ENCODE measurements around the gene APOA4.

Gene APOA4

DNA sequence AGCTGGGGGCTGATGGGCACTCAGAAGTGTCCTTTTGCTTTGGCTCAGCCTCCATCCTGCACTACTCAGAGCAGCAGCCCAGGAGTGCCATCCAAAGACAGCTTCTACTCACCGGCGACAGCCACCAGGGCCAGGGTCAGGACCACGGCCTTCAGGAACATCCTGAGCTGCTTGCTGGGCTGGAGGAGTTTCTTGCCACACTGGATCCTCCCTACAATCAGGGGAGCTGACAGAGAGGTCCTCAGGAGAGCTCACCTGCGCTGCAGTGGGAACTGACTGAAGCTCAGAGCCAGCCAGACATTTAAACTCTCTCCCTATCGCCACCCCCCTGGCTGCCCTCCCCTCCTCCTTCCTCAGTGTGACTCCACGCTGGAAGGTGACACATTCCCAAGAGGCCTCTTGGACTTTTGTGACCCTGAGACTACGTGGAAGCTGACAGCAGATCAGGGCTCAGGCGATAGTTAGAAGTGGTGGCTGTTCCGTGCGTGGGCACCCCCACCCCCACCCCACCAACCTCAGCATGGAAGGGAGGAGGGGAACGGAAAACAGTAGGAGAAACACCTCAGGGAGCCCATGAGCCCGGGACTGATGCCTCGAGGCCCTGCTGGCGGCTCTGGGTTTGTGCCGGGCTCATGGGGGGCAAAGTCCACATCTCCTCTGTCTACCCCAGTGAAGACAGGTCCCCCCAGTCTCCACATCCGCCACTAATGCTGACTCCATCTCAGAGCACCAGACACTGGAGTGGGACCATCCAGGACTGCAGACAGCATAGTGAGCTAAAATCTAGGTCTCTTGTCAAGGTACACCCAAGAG lies at the start of gene APOA4:
Gene APOA4, minus strand, starts transcription at position 274 of the 813 bp plus-strand sequence. Its CDS starts 113 bp downstream, at position 161.
- in situ Hi-C loops (cut with MboI; ENCODE audit: low sequenced_read_pairs): no loop called here
- H3K4me3 ChIP-seq: no peak within 1 kb of the TSS
- no peaks in the 10 kb centered on the region for H3K36me3 ChIP-seq (replicated peaks)
- no peaks in the 10 kb centered on the region for H3K27me3 ChIP-seq (ENCODE audit: low read depth)
- H3K9me3 ChIP-seq: no peaks in the 10 kb centered on the region
- H3K4me1 ChIP-seq: no peaks in the 10 kb centered on the region
- no peak for DNase-seq (ENCODE audit: low spot score in 2 of 2)

DNA sequence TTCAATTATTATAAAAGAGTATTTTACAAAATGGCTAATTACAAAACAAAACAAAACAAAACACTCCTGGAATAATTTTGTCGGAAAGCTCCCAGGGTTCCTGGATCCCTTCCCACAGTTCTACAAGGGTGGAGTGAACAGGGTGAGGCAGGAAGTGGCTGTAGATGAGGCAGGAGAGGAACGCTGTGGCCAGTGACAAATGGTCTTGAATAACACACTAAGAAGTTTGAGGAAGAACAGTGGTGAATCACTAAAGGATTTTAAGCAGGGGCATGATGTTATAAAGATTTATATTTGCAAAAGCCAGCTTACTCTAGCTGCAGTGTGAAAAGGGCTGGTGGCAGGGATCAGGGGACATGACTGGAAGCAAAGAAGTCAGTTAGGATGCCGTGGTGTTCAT lies 48.1 kb upstream of the APOA4 start:
- no peak for DNase-seq (ENCODE audit: low spot score in 2 of 2)
- no peaks in the 10 kb centered on the region for H3K9me3 ChIP-seq
- H3K4me1 ChIP-seq: no peaks in the 10 kb centered on the region
- H3K36me3 ChIP-seq (replicated peaks): peaks cover 9% of the 10 kb centered on the region
- no peak overlapping the region for H3K4me3 ChIP-seq
- in situ Hi-C loops (cut with MboI; ENCODE audit: low sequenced_read_pairs): loop anchor here (10.0 kb wide), 1 partner anchor 354 kb away; no protein-coding TSS in a partner anchor
- H3K27me3 ChIP-seq (ENCODE audit: low read depth): no peaks in the 10 kb centered on the region

DNA sequence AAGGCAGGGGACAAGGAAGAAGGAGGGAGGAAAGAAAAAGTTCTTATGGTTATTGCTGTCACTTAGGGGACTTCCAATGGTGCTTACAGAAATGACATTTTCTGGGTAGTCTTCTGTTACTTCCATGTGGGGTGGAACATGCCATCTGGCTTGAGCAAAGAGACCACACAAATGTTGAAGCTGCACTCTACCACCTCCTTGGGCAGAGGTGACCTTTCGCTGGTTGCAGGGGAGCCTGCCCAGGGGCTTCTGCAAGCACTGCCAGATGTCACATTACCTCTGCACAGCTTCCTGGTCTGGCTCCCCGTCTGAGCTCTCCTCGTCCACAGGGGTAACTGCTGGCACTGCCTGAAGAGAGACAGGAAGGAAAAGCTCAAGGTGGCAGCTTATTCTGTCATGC lies 47.0 kb upstream of the APOA4 start:
- H3K36me3 ChIP-seq (replicated peaks): peaks cover 9% of the 10 kb centered on the region
- in situ Hi-C loops (cut with MboI; ENCODE audit: low sequenced_read_pairs): loop anchor here (10.0 kb wide), 1 partner anchor 355 kb away; no protein-coding TSS in a partner anchor
- no peaks in the 10 kb centered on the region for H3K4me1 ChIP-seq
- no peaks in the 10 kb centered on the region for H3K27me3 ChIP-seq (ENCODE audit: low read depth)
- DNase-seq (ENCODE audit: low spot score in 2 of 2): no peak
- H3K9me3 ChIP-seq: no peaks in the 10 kb centered on the region
- H3K4me3 ChIP-seq: no peak overlapping the region

DNA sequence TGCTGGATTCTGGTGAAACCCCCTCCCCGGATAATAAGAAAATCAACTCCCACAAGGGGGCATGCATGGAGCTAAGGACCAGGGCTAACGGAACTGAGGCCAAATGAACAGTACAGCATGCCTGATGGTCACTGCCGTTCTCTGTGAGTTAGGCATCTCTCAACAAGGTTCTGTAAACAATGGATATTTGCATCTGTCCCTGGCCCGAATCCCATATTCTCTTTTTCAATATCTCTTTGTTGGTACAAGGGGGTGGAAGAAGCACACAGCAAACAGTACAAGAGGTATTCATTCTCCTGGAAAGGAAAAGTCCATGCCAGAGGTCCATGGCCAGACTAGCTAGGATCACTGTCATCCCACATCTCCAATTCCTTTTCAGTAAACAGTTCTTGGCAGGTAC lies 46.5 kb upstream of the APOA4 start:
- in situ Hi-C loops (cut with MboI; ENCODE audit: low sequenced_read_pairs): loop anchor here (10.0 kb wide), 1 partner anchor 355 kb away; no protein-coding TSS in a partner anchor
- H3K27me3 ChIP-seq (ENCODE audit: low read depth): no peaks in the 10 kb centered on the region
- no peak overlapping the region for H3K4me3 ChIP-seq
- no peaks in the 10 kb centered on the region for H3K9me3 ChIP-seq
- no peaks in the 10 kb centered on the region for H3K4me1 ChIP-seq
- no peak for DNase-seq (ENCODE audit: low spot score in 2 of 2)
- peaks cover 9% of the 10 kb centered on the region for H3K36me3 ChIP-seq (replicated peaks)

- no peaks in the 10 kb centered on the region for H3K9me3 ChIP-seq
- H3K36me3 ChIP-seq (replicated peaks): peaks cover 9% of the 10 kb centered on the region
- H3K4me1 ChIP-seq: no peaks in the 10 kb centered on the region
- H3K27me3 ChIP-seq (ENCODE audit: low read depth): no peaks in the 10 kb centered on the region
- in situ Hi-C loops (cut with MboI; ENCODE audit: low sequenced_read_pairs): no loop called here
- DNase-seq (ENCODE audit: low spot score in 2 of 2): no peak
- H3K4me3 ChIP-seq: no peak overlapping the region
Observed at GRCh38 chr11:116868066-116868465, 45.0 kb upstream of the APOA4 start.

DNA sequence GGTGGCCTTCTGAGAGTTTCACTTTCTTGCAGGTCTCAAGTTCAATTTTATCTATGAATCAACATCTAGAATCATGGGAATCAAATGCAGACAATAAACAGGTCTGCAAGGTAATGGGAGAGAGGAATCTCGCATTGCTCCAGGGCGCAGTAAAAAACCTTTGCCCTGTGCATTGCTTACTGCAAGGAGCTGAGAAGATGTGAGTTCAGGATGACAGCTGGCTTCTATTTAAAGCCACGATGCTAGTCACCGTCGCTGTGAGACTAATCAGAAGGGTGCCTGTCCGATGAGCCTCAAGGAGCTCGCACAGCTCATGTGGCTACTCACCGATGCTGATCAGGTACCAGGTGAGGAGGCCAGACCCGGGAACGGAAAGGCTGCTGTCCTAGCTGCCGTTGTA lies 44.5 kb upstream of the APOA4 start:
- peaks cover 9% of the 10 kb centered on the region for H3K36me3 ChIP-seq (replicated peaks)
- no peak overlapping the region for H3K4me3 ChIP-seq
- in situ Hi-C loops (cut with MboI; ENCODE audit: low sequenced_read_pairs): no loop called here

GRCh38 chr11:116866804-116867455 lies 43.8 kb upstream of the APOA4 start:
- no peaks in the 10 kb centered on the region for H3K27me3 ChIP-seq (ENCODE audit: low read depth)
- H3K9me3 ChIP-seq: no peaks in the 10 kb centered on the region
- DNase-seq (ENCODE audit: low spot score in 2 of 2): no peak
- peaks cover 10% of the 10 kb centered on the region for H3K36me3 ChIP-seq (replicated peaks)
- no peak overlapping the region for H3K4me3 ChIP-seq
- in situ Hi-C loops (cut with MboI; ENCODE audit: low sequenced_read_pairs): no loop called here
- no peaks in the 10 kb centered on the region for H3K4me1 ChIP-seq

More for the DNA sequence above, 44.5 kb upstream of the APOA4 start:
- Histone ChIP-seq H3K27me3 (ENCODE audit: low read depth) (no peaks in the 10 kb centered on the region), H3K4me1 (no peaks in the 10 kb centered on the region), H3K9me3 (no peaks in the 10 kb centered on the region)
- no peak for DNase-seq (ENCODE audit: low spot score in 2 of 2)

GRCh38 chr11:116865696-116866095 lies 42.6 kb upstream of the APOA4 start:
- in situ Hi-C loops (cut with MboI; ENCODE audit: low sequenced_read_pairs): no loop called here
- DNase-seq (ENCODE audit: low spot score in 2 of 2): no peak
- H3K36me3 ChIP-seq (replicated peaks): peaks cover 19% of the 10 kb centered on the region
- no peak overlapping the region for H3K4me3 ChIP-seq
- H3K4me1 ChIP-seq: no peaks in the 10 kb centered on the region
- no peaks in the 10 kb centered on the region for H3K9me3 ChIP-seq
- H3K27me3 ChIP-seq (ENCODE audit: low read depth): no peaks in the 10 kb centered on the region

GRCh38 chr11:116864531-116864930 lies 41.4 kb upstream of the APOA4 start:
- Histone ChIP-seq H3K4me1 (no peaks in the 10 kb centered on the region), H3K36me3 (replicated peaks) (peaks cover 24% of the 10 kb centered on the region), H3K4me3 (no peak overlapping the region), H3K27me3 (ENCODE audit: low read depth) (no peaks in the 10 kb centered on the region), H3K9me3 (no peaks in the 10 kb centered on the region)
- no peak for DNase-seq (ENCODE audit: low spot score in 2 of 2)
- in situ Hi-C loops (cut with MboI; ENCODE audit: low sequenced_read_pairs): no loop called here

DNA sequence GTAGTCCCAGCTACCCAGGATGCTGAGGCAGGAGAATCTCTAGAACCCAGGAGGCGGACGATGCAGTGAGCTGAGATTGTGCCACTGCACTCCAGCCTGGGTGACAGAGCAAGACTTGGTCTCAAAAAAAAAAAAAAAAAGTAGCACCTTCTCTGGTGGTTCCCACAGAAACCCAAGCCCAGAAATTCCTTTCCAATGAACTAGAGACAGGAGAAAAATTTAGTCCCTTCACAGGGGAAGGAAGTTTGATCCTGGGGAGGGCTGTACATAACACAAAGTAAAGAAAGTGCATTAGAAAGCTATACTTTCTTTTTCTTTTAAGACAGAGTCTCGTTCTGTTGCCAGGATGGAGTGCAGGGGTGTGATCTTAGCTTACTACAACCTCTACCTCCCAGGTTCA lies 39.8 kb upstream of the APOA4 start:
- no peaks in the 10 kb centered on the region for H3K4me1 ChIP-seq
- H3K36me3 ChIP-seq (replicated peaks): peaks cover 26% of the 10 kb centered on the region
- H3K9me3 ChIP-seq: no peaks in the 10 kb centered on the region
- no peak for DNase-seq (ENCODE audit: low spot score in 2 of 2)
- no peak overlapping the region for H3K4me3 ChIP-seq
- no peaks in the 10 kb centered on the region for H3K27me3 ChIP-seq (ENCODE audit: low read depth)
- in situ Hi-C loops (cut with MboI; ENCODE audit: low sequenced_read_pairs): no loop called here

GRCh38 chr11:116862185-116862584 lies 39.1 kb upstream of the APOA4 start:
- no peak for DNase-seq (ENCODE audit: low spot score in 2 of 2)
- Histone ChIP-seq H3K9me3 (no peaks in the 10 kb centered on the region), H3K27me3 (ENCODE audit: low read depth) (no peaks in the 10 kb centered on the region), H3K4me1 (no peaks in the 10 kb centered on the region), H3K36me3 (replicated peaks) (peaks cover 30% of the 10 kb centered on the region), H3K4me3 (no peak overlapping the region)
- in situ Hi-C loops (cut with MboI; ENCODE audit: low sequenced_read_pairs): no loop called here

DNA sequence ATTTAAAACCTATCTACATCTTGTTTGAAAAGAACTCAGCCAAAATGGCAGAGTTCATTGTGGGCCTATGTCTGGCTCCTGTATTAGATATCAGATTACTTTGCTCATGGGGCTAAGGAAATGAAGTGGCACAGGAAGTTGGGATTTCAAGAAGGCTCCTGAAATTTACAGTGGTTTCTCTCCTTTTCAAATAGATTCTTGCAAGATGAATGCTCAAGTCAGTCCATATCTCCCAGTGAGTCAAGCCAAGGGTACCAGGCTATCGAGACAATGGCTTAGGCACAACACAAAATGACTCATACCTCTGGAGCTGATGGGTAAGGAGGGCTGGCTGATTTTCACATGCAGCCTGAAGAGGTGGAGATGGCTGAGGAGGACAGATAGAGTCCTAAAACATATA lies 38.4 kb upstream of the APOA4 start:
- no peak for DNase-seq (ENCODE audit: low spot score in 2 of 2)
- H3K4me1 ChIP-seq: no peaks in the 10 kb centered on the region
- no peaks in the 10 kb centered on the region for H3K9me3 ChIP-seq
- no peak overlapping the region for H3K4me3 ChIP-seq
- no peaks in the 10 kb centered on the region for H3K27me3 ChIP-seq (ENCODE audit: low read depth)
- H3K36me3 ChIP-seq (replicated peaks): peaks cover 28% of the 10 kb centered on the region
- in situ Hi-C loops (cut with MboI; ENCODE audit: low sequenced_read_pairs): no loop called here

- H3K36me3 ChIP-seq (replicated peaks): peaks cover 28% of the 10 kb centered on the region
Observed at GRCh38 chr11:116860303-116860702, 37.2 kb upstream of the APOA4 start.

GRCh38 chr11:116859175-116859574 lies 36.1 kb upstream of the APOA4 start:
- H3K4me1 ChIP-seq: no peaks in the 10 kb centered on the region
- H3K36me3 ChIP-seq (replicated peaks): peaks cover 28% of the 10 kb centered on the region

More at GRCh38 chr11:116860303-116860702, 37.2 kb upstream of the APOA4 start:
- in situ Hi-C loops (cut with MboI; ENCODE audit: low sequenced_read_pairs): no loop called here
- H3K4me1 ChIP-seq: no peaks in the 10 kb centered on the region
- H3K27me3 ChIP-seq (ENCODE audit: low read depth): no peaks in the 10 kb centered on the region
- no peak for DNase-seq (ENCODE audit: low spot score in 2 of 2)
- H3K9me3 ChIP-seq: no peaks in the 10 kb centered on the region
- H3K4me3 ChIP-seq: no peak overlapping the region

More at GRCh38 chr11:116859175-116859574, 36.1 kb upstream of the APOA4 start:
- in situ Hi-C loops (cut with MboI; ENCODE audit: low sequenced_read_pairs): no loop called here
- Histone ChIP-seq H3K4me3 (no peak overlapping the region), H3K9me3 (no peaks in the 10 kb centered on the region), H3K27me3 (ENCODE audit: low read depth) (no peaks in the 10 kb centered on the region)
- no peak for DNase-seq (ENCODE audit: low spot score in 2 of 2)
